Hematopoietic multipotent progenitor cell treated with erythropoietin and hydrocortisone succinate and interleukin-3 and kit ligand, for 17 days (in vitro differentiated cells): Measurements from ENCODE around the gene OSBPL6.

Experiments
- DNase-seq: peaks from one replicate; pipeline ENCODE4 v3.0.0-alpha.2; 2015; ENCODE audit warnings: low spot score

The OSBPL6 gene

DNA sequence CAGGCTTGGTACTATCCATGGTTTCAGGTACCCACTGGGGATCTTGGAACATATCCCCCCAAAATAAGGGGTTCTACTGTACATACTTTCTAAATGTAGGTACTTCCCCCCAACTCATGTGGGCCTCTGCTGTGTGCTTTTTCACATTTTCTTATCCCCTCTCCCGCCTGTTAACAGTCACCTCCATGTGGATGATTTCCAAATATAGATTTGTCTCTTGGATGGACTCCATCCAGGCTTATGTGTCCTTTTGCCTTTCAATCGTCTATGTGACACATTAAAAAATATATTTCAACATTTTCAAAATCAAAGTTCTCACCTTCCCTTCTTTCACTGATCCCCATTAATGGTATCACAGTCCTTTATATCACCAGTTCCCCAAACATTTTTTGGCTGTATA, 44.4 kb downstream of the OSBPL6 start:
- no peak for DNase-seq

GRCh38 chr2:178241844-178242551, 47.7 kb downstream of the OSBPL6 start:
- no peak for DNase-seq

GRCh38 chr2:178242552-178242883, 48.2 kb downstream of the OSBPL6 start:
- no peak for DNase-seq

GRCh38 chr2:178243961-178244360, 49.6 kb downstream of the OSBPL6 start:
- no peak for DNase-seq

DNA sequence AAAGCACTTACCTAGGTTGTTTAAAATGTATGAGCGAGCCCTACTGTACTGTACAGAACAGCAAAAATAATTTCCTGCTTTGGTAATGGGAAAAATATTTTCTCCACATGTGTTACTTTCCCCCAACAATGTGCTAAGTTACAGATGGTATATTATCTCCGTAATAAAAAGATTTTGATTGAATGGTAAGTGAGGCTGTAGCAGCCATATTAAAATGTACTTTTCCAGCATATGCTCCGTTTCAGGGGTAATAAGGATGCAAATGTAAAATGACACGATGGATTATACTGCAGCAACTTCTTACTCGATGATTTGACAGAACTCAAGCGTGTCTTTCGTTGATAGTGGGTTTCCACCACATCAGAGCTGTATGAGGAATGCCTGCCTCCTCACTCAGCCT, 50.5 kb downstream of the OSBPL6 start:
- DNase-seq = no peak

GRCh38 chr2:178246696-178247095, 52.4 kb downstream of the OSBPL6 start:
- no peak for DNase-seq

DNA sequence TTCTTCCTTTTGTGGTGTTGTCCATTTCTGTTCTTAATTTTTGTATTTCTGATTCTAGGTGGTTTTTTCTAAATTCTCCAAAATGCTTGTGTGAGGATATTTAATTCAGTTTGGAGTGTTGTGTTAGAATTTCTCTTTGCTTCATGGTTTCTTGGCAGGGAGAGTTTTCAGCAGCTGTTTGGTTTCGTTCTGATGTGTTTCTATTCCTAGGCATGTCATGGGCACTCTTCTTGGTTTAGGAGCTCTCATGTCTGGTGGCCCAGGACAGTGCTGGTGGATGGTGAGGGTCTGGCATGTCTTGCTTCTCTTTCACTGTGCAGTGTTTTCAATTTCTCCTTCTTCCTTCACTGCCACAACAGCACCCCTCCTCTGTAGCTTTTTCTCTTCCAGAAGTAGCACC, 52.9 kb downstream of the OSBPL6 start:
- no peak for DNase-seq

GRCh38 chr2:178250429-178250828, 56.1 kb downstream of the OSBPL6 start:
- DNase-seq = no peak

DNA sequence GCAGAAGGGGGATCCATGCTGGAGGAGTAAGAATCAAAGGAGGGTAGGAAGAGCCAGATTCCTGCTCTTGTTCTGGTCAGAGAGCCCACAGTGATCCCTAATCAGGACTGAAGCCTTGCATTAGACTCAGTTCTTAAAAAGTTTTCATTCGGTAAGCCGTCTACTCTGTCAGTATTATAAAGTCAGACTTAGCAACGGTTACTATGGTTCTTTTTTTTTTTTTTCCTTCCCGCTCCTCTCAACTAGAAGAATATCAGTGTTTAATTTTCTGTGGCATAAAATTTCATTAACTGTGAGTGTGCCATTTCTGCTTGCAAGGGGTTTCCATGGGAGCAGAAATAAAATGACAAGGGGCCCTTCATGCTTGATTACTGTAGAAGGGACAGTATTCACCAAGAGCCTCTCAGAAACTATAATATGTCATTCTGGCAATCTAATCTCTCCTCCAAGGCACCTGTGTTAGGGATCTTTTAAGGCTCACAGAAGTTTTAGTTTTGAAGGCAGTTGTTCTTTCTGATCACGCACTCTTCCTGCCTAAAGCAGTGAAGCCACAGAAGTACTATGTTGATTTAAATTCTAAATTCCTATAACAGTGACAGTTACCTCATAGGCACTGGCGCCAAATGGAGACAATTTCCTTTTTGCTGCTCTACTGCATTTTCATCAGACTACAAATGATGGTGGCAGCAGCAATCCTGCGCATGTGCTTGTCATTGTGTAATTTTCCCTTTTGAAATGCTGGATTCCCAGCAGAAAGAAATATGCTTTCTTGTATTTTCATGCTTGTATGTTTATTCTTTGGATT, 57.0 kb downstream of the OSBPL6 start:
- no peak for DNase-seq

GRCh38 chr2:178256382-178257042, 62.2 kb downstream of the OSBPL6 start:
- DNase-seq = no peak

DNA sequence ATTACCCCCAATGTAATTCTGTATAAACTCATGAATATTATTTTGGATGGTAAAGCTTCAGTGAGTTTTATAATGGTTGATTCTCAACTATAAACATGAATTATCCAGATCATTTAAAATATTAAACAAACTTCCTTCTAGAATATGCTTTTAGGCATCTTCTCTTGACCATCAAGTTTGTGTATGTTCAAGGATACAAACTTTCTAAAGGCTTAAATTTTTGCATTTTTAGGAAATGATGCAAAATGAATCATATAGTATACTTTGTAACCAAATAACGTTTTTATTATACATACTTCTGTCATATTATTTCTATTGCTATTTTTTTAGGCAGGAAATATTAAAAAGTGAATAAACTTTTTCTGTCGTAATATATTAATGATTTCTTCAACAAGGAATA, 62.8 kb downstream of the OSBPL6 start:
- DNase-seq = no peak

DNA sequence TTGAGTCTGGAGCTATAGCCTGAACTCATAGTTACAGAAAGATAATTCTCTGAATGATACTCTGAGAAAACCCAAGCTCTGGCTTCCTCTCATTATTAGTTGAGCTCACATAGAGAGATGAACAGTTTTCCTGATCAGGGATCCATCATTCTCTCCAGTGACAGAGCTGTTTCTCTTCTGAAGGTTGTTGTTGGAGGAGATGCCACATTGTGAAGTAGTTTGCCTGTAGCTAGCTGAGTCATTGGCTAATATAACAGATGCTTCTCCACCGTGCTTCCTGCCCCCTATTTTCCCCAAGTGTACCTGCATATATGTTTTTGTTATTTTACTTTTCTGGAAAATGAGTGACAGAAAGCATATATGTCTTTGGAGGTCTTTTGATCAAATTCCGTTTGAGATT, 64.6 kb downstream of the OSBPL6 start:
- DNase-seq = no peak

GRCh38 chr2:178263159-178263860, 69.0 kb downstream of the OSBPL6 start:
- no peak for DNase-seq

DNA sequence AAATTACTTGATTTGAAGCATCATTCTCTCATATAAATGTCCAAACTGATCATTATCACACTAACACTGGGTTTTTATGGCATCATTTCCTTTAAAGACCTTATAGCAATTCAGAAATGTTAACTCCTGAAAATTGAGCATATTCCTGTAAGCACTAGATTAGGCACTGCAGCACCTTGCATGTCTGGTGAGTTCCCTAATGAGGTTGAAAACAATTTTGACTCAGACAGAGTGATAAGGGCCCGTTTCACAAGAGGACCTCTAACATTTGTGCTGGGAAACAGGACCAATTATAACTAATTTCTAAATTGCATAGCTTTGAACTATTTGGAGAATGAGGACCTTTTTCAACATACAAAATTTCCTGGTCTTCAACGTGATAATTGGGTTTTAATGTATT, 69.9 kb downstream of the OSBPL6 start:
- no peak for DNase-seq

- no peak for DNase-seq
These were observed 71.5 kb downstream of the OSBPL6 start for GRCh38 chr2:178265851-178266250.

GRCh38 chr2:178266445-178266844, 72.1 kb downstream of the OSBPL6 start:
- no peak for DNase-seq

DNA sequence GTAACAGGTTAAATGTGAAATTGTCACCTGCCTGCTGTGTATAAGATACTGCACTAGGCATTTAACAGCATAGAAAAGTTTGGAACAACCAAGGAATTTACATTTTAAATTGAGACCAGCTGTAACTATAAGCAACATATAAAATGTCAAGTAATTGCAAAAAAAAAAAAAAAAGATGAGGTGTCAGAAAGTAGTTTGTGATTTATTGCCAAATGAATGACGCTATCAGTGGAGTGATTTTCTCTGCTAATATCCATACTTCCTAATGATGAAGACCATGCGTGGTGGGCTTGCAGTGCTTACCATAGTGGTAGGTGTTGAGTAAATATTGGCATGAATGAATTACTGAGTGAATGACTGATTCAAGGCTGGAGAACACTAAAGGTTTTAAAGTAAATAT, 73.3 kb downstream of the OSBPL6 start:
- DNase-seq = no peak

DNA sequence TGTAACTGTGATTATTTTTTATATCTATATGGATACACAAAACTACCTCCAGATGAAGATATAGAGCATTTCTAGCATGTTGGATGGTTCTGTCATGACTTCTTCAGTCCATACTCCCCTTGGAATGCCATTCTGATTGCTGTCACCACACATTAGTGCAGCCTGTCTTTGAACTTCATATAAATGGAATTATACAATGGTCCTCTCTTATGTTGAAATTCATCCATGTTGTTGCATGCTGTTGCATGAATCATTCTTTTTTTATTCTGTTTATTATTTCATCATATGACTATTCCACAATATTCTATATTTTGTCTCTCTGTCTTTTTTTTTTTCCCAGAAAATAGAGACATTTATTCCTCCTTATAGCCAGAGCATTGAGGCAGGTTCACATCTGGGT, 74.1 kb downstream of the OSBPL6 start:
- DNase-seq = no peak

GRCh38 chr2:178269438-178270224, 75.3 kb downstream of the OSBPL6 start:
- DNase-seq = no peak

GRCh38 chr2:178270338-178270737, 76.0 kb downstream of the OSBPL6 start:
- no peak for DNase-seq

- no peak for DNase-seq
These were observed 76.8 kb downstream of the OSBPL6 start for GRCh38 chr2:178271094-178271493.
